Measurements from ENCODE around the gene IL22RA2.
"Not testable (repeated sequence)": the region's sequence is repeated elsewhere in the genome, so short reads cannot be mapped to it uniquely, and the experiment has no call there.

IL22RA2 gene, protein sequence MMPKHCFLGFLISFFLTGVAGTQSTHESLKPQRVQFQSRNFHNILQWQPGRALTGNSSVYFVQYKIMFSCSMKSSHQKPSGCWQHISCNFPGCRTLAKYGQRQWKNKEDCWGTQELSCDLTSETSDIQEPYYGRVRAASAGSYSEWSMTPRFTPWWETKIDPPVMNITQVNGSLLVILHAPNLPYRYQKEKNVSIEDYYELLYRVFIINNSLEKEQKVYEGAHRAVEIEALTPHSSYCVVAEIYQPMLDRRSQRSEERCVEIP

DNA sequence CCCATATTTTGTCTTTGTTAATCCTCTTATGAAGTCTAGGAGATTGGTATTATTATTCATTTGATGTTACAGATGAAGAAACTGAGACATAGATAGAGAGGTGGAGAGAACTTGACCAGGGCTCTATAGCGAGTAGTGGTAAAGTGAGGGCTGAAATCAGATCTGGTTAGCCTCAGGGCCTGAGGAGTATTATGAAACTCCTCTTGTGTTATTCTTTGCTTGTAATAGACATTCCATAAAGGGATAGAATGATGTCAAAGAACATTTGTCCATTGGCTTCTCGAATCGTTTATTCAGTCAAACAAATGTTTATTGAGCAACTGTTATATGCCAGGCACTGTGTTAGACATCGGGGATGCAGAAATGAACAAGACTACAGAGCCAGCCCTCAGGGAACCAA lies at the start of gene IL22RA2:
IL22RA2 (minus strand) TSS at position 144 of the 400 bp plus-strand sequence. CDS start 11,895 bp downstream, outside the sequence.
- FAIRE-seq = no peak

DNA sequence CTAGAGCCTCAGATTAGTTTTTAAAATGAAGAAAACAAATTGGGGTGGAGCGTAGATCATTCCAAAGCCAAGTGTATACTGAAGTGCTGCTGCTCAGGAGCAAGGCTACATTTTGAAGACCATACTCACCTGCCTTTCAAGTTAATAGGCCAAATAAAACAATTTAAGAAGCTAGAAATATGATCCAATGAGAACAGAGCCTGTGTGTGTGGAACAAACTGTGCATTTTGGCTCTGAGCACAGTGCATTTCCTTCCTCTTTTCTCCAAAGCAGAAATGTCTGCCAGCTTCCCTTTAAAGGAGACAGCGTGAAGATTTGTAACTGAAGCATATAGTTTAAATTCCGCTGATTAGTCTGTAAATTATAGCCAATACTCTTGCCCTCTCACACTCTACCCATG lies 48.9 kb upstream of the IL22RA2 start:
- no peak for FAIRE-seq

DNA sequence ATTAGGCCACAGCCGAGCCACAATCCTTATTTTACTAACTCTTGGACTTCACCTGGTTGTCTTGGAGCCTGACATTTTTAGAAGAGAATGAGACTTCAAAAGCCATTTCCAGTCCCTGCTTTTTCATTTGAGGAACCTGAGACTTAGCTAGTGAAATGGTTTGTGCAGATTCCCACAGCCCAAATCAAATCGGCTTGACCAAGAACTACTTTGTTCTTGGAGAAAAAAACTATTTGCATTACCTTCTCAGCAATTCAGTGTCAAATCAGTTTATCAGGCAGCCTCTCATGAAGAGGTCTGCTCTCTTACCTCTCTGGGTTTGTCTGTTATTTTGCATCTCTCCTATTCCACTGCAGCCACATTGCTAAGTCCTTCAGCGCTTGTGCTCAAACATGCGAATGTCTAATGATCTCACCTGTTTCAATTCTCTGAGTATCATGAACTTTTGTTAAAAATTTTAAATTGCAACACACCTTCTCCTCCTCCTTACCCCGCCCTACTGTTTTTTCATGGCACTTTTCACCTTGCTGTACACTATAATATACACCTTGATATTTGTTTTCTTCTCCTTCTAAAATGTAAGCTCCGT lies 46.3 kb upstream of the IL22RA2 start:
- FAIRE-seq = peak; percentile 33

DNA sequence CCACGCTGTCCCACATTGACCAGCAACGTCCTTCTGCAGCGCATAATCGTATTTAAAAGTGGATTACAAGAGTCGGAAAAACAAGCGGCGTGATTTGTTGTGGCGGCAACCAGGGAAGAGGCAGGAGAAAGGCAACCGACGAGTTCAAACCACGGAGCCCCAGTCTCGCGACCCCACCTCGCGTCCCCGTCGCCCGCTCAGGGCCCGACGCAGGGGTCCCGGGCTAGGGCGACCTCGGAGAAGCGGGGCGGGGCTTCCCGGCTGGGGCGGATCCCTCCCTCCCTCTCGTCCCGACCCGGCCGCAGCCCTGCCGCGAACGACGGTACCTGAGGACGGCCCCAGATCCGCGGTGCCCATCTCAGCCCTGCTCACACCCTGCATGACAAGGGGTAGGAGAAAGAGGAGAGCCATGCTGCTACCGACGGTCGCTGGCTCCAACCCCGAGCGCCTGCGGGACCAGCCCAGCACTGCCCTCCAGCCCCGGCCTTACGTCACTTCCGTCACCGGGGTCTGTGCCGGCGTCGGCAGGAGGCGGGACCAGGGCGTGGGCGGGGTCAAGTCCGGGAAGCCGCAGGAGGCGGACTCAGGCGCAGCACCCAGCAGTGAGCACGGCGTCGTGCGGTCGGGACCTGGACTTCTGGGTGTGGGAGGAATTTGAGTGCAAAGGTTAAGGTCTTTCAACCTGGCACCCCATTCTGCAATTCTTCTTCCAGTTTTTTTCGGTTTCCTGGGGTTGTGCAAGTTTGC lies 45.6 kb upstream of the IL22RA2 start, which contains the start of gene IFNGR1:
IFNGR1 (minus strand) TSS at position 469 of the 747 bp plus-strand sequence; CDS start at position 411, 58 bp downstream.
- no peak for FAIRE-seq

DNA sequence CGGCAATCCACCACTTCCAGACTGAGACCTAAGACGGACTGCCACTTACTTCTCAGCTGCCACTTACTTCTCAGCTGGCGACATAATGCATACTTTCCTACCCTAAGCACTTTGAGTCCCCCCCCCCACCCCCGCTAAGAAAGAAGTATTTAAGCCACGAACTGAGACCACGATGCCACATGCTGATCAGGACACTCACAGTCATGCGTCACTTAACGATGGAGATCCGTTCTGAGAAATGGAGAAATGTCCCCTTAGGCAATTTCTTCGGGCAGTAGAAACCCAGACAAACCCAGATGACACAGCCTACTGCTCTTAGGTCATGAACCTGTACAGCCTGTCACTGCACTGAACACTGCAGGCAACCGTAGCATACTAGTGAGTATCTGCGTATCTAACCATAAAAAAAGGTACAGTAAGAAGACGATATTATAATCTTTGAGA lies 45.1 kb upstream of the IL22RA2 start:
- FAIRE-seq = no peak

DNA sequence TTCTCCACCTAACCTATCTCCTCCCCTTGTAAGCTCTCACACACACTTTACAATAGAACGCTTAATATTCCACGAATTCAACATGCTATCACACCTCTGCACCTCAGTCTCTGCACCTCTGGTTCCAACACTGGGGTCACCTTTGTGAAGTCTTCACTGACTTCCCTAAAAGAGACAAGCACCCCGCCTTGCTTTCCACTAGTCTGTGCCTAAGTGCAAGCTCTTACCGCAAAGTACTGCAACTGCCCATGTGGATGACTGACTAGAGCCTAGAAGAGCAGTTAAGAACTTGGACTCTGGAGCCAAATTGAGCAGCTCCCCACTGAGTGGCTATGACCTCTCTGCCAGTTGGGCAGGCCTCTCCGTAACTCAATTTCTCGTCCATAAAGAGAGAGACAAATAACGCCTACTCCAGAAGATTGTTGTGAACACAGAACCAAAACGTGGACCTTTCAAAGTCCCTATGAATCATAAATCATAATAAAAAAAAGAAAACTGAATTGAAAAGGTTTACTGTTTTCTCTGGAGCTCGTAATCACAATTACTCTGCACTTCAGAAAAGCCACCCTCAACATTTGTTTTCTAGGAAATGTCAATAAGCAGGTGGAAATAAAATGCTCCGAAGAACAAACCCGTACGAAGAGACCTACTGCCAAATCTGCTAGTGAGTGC lies 44.5 kb upstream of the IL22RA2 start:
- no peak for FAIRE-seq

DNA sequence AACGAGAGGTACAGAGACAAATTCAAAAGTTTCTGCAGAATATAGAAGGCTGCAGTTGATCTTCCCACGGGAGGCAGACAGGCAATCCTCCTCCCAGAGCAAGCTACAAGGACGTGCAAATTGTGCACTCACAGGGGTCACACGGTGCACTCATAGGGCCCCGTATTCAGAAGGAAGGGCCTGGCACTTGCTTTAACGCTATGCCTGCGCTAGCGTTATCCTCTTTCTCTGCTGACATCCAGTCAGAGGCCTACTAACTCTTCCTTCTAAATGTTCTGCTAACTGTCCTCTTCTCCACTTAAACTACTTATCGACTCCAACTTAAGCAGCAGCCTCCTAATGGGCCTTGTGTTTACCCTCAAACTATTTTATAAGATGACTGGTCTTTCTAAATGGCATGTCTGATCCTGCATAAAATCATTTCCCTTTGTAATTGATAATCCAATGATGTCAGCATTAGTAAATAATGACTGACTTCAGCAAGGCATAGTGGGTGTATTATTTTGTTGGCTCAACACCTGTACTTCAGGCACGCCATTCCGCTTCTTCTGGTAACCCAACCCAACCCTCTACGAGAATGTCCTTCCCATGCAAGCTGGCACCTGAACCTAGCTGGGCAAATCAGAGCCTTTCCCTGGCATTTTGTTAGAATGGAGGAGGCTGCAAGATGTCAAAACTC lies 43.6 kb upstream of the IL22RA2 start:
- no peak for FAIRE-seq

DNA sequence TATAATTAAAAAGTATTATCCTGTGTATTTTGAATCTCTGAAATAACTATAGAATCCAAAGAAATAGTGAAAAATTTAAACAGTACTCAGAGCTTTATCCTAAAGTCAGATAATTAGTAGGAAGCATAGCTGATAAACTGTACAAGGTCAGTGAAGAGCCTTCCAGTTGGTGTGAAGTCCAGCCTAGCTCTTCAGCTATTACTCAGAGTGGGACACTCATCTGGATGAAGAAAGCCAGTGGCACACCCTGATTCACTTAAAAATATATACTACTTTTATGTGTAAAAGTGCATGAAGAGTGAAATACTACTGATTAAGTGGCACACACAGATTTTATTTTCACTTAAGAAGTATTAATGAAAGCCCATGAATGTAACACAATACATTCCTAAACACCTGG lies 42.7 kb upstream of the IL22RA2 start:
- FAIRE-seq = no peak

DNA sequence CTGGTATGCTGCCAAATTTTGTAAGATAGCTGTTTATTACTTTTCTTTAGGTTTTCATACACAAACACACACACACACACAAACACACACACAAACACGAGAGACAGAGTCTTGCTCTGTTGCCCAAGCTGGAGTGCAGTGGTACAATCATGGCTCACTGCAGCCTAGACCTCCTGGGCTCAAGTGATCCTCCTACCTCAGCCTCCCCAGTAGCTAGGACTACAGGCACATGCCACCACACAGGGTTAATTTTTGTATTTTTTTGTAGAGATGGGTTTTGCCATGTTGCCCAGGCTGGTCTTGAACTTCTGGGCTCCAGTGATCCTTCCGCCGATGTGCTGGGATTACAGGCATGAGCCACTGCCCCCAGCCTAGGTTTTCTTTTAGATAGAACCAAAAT lies 42.2 kb upstream of the IL22RA2 start:
- FAIRE-seq = not testable (repeated sequence)

DNA sequence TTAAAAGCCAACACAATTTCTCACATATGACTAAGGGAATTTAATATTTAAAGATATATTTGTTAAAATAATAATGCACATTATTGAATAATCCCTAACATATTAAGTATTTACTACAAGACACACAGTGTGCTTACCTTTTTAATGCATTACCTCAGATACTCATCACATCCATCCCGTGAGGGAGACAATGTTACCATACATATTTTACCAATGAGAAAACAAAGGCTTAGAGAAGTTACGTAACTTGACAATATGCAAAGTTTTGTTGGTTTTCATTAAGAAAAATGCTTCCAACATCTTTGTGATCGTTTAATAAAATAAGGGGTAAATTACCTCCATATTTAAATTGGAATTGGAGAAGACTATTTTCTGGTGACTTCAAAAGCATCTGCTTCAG lies 41.5 kb upstream of the IL22RA2 start:
- FAIRE-seq = no peak

DNA sequence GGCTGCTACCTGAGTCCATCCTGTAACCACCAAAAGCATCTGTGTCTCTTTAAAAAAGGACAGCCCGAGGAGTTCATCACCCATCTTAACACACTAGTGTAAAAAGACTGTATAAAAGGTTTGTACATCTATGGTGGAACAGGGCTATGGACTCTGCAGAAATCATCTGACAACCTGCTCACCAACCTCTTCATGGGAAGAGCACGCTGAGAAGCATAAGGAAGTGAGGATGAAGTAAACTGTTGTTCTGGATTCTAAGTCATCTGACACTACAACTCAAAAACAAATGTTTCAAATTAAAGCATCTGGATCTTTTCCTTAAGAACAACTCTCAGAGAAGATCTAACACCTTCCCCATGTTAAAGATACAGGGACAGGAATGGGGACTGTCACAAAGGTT lies 40.4 kb upstream of the IL22RA2 start:
- no peak for FAIRE-seq

DNA sequence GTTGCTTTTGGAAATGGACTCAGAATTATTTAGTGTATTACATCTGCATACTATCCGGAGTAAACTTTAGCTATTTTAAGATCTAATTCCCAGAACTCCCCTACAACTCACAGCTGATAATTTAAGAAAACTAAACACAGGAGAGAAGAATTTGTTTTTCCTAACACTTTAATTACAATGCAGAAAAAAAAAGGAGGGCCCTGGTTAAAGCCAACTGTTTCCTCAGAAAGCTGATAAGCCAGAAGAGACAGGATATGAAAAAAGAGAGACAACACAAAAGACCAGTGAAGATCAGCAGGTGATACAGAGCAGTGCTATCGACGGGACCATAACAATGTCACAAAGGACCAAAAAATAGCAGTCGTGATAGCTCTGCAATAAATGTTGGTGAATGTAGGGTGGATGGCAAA lies 39.9 kb upstream of the IL22RA2 start:
- no peak for FAIRE-seq

DNA sequence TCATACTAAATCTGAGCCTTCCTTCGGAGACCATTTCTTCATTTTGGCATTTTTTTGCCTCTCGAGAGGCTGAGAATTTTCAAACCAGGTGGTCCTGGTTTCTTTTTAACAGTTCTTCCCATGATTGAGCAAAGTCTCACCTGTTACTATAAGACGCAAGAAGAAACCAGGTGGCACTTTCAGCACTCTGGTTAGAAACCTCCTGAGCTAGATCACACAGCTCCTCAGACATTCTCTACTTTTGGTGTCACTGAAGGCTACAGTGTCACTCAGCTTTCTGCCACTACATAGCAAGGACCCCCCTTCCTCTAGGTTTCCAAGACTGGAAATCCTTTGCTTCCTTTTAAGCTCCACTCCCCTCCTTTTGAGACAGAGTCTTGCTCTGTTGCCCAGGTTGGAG lies 38.5 kb upstream of the IL22RA2 start:
- FAIRE-seq = no peak

DNA sequence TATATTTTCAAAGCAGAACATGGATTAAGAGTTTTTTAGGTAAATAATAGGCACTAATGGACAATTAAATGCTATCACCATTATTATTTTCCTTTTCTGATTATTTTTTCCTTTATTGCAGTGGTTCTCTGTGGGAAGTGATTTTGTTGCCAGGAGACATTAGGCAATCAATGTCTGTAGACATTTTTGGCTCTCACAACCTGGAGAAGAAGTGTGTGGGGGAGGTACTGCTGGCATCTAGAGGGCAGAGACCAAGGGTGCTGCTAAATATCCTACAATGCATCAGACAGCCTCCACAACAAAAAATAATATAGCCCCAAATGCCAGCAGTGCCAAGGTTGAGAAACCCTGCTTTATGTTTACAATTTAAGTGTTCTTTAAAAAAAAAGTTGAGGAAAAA lies 37.5 kb upstream of the IL22RA2 start:
- FAIRE-seq = no peak

DNA sequence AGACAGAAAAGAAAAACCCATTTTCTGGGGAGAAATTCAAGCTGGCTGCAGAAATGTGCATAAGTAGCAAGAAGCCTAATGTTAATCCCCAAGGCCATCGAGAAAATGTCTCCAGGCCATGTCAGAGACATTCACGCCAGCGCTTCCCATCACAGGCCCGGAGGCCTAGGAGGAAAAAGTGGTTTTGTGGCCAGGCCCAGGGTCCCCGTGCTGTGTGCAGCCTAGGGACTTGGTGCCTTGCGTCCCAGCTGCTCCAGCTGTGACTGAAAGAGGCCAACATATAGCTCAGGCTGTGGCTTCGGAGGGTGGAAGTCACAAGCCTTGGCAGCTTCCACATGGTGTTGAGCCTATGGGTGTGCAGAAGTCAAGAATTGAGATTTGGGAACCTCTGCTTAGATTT lies 34.8 kb upstream of the IL22RA2 start:
- FAIRE-seq = no peak

DNA sequence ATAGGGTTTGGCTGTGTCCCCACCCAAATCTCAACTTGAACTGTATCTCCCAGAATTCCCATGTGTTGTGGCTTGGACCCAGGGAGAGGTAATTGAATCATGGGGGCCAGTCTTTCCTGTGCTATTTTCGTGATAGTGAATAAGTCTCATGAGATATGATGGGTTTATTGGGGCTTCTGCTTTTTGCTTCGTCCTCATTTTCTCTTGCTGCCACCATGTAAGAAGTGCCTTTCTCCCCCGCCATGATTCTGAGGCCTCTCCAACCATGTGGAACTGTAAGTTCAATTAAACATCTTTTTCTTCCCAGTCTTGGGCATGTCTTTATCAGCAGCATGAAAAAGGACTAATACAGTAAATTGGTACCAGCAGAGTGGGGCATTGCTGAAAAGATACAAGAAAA lies 34.0 kb upstream of the IL22RA2 start:
- FAIRE-seq = not testable (repeated sequence)

DNA sequence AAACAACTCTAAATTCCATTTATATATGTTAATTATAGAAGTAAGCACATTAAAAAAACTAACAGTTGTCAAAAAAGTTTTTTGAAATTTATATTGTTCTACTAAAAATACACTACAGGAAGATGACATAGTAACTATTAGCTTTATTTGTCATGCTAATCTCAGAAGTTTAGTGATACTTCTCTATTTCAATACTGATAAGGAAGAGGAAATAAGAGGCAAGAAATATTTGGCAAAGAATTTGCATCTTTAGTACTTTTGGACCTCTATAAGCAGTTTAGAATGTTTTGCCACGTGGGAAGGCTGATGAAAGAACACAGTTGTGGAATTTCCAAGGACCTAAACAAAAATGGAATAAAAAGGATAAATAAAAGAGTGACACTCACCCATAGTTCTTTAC lies 33.1 kb upstream of the IL22RA2 start:
- peak; percentile 9 for FAIRE-seq

DNA sequence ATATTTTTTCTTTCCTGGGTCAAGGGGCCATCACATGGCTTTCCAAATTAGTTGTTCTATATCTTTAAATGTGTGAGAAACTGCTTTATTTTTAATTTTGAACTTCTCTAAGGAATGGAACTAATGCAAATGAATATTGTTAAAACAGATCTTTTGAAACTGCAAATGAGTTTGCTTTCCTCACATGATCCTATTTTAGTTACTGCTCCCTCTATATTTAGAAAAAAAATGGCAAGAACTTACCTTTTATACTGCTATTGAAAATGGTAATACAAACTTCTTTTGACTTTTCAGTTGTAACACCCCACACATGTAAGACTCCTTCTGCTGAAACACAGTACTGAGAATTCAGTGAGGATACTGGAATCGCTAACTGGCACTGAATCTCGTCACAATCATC lies 29.8 kb upstream of the IL22RA2 start:
- no peak for FAIRE-seq

DNA sequence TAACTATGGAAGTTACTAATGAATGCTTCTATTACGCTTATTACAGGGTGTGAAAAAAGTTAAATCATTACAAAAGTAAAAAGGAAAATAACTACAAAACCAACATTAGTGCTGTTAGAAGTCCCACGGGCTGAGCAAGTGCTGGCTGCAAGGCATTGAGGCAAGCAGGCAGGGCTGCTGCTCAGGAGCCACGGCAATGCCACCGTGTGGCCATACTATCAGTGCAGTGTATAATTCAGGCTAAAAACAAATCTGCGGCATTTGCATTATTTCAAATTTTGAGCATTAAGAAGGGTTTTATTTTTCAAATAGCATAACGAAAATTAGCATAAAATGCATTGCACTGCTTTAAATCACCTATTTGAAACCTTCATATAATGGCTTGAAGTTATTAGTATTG lies 28.6 kb upstream of the IL22RA2 start:
- FAIRE-seq = no peak

DNA sequence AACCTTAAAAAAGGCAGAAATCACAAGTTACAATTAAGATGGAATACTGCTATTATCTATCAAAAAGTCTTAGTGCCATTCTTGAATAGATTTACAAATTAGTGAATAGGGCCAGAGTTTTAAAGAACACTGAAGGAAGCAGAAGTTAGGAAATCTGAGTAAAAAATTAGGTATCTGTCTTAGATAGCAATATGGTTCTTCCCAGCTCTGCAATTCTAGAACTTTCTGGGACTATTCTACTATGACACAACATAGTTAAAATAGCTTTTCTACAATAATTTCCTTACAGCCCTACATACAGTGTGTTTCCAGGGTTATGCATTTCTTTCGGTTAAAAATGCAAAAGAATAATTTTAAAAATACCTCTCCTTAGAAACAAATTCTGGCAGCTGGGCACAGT lies 27.6 kb upstream of the IL22RA2 start:
- no peak for FAIRE-seq

DNA sequence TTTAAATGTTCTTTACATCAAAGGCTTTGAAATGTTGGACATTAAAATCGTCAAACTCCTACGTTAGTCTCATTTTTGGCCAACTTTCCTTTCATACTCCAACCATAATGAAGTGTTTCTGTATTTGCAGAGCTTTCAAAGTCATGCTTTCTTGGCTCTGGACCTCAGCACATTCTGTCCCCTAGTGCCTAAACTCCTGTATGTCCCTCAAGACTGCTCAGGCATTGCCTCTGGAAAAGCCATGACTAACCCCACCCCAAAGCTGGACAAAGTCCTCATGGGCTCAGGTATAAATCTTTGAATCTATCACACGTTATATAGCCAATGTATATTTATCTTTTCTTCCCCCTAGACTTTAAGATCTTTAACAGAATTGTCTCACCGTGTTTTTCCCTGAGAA lies 26.8 kb upstream of the IL22RA2 start:
- FAIRE-seq = no peak

DNA sequence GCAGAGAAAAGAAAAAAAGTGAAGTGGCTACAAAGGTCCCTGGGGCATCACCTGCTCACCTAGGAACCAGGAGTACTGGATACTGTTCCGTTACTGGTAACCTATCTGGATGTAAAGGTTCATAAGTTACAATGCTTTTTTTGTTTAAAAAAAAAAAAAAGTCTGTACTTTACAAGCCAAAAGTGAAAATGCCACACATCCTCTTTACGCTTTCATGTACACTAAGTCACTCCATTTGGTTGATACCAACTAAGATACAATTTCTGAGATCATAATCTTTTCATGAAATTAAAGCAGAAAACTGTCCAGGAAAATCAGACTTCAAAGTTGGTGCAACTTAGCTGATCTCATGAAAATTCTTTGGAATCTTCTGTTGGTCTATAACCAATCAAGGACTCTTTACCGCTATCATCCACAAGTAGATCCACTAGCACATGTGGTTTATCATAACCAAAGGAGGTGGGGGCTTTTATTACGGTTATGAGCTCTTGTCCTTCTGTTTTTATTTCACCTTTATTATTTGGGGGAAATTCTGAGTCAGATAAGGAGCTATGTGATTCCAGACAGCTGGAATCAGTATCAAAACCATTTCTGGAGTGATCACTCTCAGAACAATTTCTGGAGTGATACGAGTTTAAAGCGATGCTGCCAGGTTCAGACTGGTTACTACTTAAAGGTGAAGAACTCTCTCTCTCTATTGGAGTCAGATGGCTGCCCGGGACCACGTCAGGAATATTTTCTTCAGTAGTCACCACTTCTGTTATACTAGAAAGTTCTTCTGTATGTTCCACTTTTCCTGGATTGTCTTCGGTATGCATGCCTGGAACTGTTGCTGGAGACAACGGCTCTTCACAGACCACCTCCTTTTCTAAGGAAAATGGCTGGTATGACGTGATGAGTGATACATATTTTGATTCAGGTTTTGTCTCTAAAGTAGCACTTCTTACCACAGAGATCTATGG lies 24.5 kb upstream of the IL22RA2 start:
- no peak for FAIRE-seq

Measured in islet of Langerhans (tissue), 1 donor.